Spleen (tissue), 7 donors: ENCODE measurements around the gene LRRC8B.

ENCODE experiments used
- CTCF ChIP-seq, 11 experiments: fragments of 200-600 bp in 7 of 11; fragments of 450-650 bp in 4 of 11; sonication (generic) in 4 of 11; IDR thresholded peaks in 8 of 11; conservative IDR thresholded peaks in 3 of 11; 1 replicate in 7 of 11; 2 replicates in 4 of 11; pipeline versions ENCODE4 v1.4.0 to v1.8.0; 2016 to 2021; ENCODE audit warnings: antibody characterized with exemption in 11 of 11, inconsistent platforms in 4 of 11, mild to moderate bottlenecking in 1 of 11
- POLR2A ChIP-seq, 3 donors: fragments of 450-650 bp; IDR thresholded peaks; one replicate each; pipeline ENCODE4 v1.5.1; 2017; ENCODE audit warnings: antibody characterized with exemption in 3 of 3, mild to moderate bottlenecking in 1 of 3
- POLR2AphosphoS5 ChIP-seq, 3 donors: sonication (generic); formaldehyde crosslinking; IDR thresholded peaks; one replicate each; pipeline ENCODE4 v1.5.1; 2017; ENCODE audit warnings: antibody characterized with exemption in 3 of 3
- donor health status: DM: no; HTN: no; CAD: no; lungs with moderate emphysema.
- donor health status: DM: no; HTN: no; CAD: no.
- donor health status: DM: no; HTN: no; CAD: no.

- TF ChIP-seq POLR2A (IDR thresholded peaks at IDR 0.05), result no peak
- TF ChIP-seq CTCF (IDR thresholded peaks at IDR 0.05 in 8 of 11, conservative IDR thresholded peaks at IDR 0.05 in 3 of 11), result peak in 4 of 11 experiments; percentile 21 to 50 (median 34)
- no peak for TF ChIP-seq POLR2AphosphoS5 (IDR thresholded peaks at IDR 0.05)
These were observed 74.7 kb downstream of the LRRC8B start for GRCh38 chr1:89599332-89599630.
